Fibroblast of gingiva (primary cell): ENCODE data around the gene GABARAP.
A peak's percentile ranks its signal among the peaks of the same experiment; 100 is the strongest.

Experiments
- DNase-seq: peaks from one replicate; pipeline ENCODE4 v3.0.0-alpha.2; 2011; ENCODE audit warnings: low read depth

Gene GABARAP

DNA sequence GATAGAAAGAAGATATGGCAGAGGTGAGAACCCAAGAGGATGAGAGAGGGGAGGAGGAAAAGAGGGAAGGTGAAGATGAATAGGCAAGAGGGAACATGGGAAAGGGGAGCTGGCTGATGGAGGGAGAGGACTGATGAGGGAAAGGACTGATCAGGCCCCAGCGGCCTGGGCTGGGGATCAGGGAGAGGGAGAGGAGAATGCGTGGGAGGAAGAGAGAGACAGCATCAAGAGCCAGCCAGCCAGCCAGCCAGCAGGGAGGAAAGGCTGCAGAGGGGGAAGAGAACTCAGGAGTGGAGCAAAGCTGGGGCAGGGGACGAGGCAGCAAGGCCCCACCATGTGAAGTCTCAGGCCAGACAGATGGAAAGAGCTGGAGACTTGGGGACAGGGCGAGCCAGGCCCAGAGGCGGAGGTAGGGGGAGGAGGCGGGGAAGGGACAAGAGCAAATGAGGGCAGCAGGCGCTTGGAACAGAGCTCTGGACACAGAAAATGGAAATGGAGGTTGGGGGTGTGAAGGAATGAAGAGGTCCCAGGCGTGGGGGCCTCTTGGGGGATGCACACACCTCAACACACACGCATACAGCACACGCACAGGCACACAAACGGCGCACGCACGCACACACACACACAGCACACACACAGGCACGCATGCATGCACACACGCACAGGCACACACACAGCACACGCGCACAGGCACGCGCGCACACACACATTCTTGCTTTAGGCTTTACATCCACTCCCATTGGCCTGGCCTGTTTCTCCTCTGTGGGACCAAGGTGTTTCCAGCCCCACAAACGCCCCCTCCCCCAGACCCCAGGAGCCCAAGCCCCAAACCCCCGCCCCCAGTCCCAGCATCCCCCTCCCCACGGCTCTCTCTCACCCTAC lies 34.9 kb downstream of the GABARAP start:
- no peak for DNase-seq

DNA sequence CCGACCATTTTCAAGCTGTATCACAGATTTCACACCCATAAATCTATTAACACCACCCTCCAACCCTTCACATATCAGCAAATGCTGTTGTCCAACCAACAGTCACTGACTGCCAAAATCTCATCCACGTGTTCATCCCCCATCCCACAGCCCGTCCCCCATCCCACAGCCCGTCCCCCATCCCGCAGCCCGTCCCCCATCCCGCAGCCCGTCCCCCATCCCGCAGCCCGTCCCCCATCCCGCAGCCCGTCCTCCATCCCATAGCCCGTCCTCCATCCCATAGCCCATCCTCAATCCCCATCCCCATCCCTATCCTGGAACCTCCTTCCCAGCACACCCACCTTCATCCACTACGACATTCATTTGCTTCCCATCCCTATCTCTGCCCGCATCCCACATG lies 36.7 kb downstream of the GABARAP start:
- DNase-seq, result no peak

DNA sequence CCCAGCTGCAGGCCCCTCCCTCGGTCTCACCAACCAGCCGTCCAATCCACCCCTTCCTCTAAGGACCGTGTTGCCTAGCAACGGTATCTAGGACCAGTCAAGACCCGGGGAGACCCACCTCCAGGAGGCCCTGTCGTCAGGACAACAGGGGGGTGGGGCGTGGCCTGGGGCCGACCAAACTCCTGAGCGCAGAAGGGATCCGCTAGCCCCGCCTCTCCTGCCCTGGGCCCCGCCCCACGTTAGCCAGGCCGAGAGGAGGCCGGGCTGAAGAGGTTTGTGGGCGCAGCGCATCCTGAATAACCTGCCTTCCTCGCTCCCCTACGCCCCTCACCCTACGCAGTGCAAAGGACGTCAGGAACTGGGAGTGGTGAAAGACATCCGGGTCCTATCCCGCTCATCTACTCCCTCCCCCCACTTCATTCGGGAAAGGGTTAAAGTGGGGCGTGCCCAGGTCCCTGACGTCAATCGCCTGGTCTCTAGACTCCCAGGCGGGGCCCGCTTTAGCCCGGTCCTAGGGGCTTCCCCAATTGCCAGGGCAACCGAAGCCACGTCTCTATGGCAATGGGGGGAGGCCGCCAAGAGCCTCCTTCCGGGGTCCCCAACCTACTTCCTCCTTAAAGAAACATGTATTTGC lies 37.3 kb downstream of the GABARAP start:
- DNase-seq, result peak; percentile 71

DNA sequence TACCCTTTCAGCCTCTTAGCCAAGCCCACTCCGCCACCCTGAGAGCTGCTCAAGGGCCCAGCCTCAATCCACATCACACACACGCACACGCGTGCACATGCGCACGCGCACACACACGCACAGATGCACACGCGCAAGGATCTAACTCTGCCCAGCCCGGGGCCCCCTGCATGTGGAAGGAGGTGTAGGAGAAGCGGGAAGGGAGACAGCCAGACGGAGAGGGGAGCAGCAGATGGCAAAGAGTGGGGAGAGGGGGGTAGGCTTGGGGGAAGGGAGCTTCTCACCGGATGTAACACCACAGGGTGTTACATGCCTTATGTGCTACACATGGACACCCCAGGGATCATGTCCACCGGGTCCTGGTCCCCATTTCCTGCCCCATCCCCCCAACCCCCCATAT lies 37.9 kb downstream of the GABARAP start:
- DNase-seq, result no peak

DNA sequence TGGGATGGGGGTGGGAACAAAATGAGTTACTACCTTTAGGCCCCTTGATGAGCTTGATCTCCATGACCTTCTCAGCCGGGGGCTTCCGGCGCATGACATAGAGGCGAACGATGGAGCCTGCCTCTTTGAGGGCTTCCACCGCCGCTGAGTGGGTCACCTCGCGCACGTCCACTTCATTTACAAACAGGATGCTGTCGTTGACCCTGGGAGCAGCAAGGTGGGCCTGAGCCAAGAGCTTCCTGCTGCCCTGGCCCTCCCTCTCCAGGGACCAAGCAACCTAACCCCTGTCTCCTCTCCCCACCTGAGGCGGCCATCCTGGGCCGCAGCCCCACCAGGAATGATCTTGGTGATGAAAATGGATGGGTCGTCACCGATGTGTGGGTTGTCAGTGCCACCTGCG lies 38.9 kb downstream of the GABARAP start:
- no peak for DNase-seq

DNA sequence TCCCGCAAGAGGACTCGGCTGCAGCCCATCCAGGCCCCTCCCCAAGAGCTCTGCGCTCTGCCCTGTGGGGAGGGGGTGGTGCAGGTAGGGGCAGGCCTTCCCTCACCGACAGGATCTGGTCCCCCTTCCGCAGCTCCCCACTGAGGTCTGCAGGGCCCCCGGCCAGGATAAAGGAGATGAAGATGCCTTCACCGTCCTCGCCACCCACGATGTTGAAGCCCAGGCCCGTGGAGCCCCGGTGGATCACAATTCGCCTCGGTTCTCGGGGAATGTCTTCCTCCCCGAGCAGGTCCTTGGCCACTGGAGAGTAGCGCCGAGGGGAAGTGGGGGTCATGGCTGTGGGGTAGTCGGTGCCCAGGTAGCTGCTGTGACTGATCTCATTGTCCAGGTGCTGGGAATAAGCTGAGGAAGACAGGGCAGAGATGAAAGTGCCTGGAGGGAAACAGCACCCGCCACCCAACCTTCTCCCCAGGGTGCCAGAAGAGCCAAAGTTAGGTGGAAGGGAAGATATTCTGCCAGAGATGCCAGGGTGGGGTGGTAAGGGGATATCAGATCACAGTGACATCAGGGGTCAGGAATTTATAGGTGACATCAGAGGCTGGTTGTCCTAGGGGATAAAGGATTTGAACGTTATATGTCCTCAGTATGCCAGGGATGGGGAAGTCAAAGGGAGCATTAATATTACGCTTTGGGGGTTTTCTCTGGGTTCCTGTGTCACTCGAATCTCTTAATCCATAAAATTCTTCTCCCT lies 45.4 kb downstream of the GABARAP start:
- no peak for DNase-seq

DNA sequence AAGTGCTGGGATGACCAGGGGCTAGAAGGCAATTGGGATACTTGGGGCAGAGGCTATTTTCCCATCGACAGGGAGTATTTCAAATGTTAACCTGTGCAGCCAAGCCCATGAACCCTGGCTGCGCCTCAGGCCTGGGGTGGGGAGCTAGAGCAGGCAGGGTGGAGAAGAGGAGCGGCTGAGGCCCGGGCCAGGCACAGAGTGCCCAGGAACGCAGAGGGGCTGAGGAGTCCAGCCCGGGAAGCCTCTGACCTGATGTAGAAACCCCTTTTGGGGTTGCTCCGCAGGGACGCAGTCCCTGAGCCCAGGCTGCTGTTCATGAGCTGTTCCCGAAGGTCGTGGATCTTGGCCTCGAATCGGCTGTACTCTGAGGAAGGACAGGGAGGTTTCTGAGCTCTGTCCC lies 46.3 kb downstream of the GABARAP start:
- DNase-seq, result no peak

DNA sequence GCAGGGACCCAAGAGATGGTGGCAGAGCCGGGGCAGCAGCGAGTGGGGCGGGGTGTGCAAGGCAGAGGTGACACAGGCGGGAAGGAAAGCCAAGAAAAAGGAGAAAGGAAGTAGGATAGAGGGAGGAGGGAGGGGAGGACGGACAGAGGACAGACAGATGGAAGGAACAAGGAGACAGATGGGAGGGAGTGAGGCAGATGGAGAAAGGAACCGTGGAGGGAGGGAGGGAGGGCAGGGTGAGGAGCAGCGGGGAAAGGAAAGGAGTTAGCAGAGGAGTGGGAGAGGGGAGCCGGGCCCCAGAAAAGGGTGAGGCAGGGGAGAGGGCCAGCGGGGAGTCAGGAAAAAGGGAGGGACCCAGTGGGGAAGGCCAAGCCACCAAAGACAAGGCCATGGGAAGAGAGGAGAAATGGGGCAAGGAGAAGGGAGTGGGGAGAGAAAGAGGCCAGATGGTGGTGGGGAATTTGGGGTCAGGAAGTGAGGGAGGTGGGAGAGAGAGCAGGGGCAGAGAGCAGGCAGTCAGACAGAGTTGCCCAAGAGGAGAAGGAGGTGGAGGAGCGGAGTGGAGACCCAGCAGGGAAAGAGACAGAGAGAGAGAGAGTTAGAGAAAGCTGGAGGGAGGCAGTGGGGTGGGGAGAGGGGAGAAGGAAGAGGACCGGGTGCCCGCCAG lies 49.8 kb downstream of the GABARAP start:
- no peak for DNase-seq

DNA sequence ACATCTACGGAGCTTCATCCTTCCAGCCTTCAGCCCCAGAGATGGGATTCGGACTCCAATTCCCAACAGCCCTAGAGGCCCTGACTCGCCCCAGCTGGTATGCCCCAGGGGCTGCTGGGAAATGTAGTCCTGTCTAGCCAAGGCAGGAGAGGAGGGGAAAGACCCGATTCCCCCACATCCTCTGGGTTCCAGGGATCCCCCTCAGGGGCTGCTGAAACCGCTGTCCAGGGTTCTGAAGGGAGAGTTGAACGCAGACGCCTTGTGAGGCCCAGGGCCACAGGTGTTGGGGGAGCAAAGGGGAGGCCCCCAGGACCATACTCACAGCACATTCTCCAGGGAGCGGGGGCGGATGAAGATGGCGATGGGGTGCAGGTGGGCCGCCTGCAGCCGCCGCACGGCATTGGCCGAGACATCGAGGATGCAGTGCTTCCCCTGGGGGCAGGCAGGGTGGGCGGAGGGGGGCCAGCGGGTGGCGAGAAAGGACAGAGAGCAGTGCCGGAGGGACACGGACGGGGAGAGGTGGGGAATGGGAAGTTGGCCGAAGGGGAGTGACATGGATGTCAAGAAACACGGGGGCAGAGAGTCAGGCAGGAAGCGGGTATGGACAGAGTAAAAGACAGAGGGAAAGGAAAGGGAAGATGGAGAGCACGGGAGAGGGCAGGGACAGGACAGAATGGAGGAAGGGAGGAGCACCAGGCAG lies 50.5 kb downstream of the GABARAP start:
- DNase-seq, result no peak

DNA sequence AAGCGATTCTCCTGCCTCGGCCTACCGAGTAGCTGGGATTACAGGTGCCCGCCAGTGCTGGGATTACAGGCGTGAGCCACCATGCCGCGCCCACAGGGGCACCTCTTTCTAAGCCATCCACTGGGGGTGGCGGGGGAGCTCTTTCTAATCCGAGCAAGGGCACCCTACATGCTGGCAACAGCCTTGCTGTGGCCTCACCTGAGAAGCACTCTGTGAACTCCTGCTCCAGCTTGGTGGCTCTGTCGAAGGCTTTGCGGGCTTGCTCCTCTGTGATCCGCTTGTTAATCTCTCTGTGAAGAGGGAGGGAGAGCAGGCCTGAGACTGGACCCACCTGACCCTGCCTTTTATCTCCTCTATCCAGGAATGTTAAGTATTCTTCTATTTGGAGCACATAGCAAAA lies 51.2 kb downstream of the GABARAP start:
- no peak for DNase-seq

DNA sequence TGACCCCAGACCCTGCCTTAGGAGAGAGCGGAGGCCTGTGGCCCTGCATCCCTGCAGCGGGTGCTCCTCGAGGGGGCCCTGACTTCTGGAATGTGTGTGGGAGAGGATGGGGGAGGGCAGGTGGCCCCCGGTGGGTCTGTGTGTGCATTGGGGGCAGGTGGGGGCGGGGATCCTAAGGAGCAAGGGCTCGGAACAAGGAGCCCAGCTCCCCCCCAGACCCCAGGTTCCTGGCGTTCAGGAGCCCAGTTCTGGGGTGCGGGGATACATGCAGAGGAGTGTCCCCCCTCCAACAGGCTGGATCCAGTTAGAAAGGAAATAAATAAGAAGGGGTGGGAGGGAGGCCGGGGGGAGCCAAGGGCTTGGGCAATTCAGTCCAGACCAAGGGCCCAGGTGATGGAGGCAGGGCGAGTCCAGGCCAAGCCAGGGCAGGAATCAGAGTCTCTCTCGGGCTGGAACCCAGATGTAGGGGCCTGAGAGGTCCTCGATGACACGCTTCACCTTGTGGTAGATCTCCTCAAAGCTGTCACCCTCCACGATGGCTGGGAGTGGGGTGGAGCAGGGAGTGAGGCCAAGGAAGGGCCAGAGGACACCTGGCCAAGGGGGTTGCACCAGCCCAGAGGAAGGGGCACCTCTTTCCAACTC lies 51.9 kb downstream of the GABARAP start:
- DNase-seq, result no peak
